Tibial nerve (tissue), 4 donors: ENCODE results near the gene ZEB1.

Experiments used
- CTCF ChIP-seq, 5 experiments: fragments of 200-600 bp in 3 of 5; fragments of 450-650 bp in 2 of 5; sonication (generic) in 3 of 5; IDR thresholded peaks; one replicate each; pipeline ENCODE4 v1.5.1; 2016 to 2019; ENCODE audit warnings: antibody characterized with exemption in 5 of 5, mild to moderate bottlenecking in 3 of 5, moderate library complexity in 2 of 5
- EP300 ChIP-seq, 2 donors: sonication (generic); formaldehyde crosslinking; IDR thresholded peaks; one replicate each; pipeline ENCODE4 v1.6.1; 2017; ENCODE audit warnings: antibody characterized with exemption in 2 of 2, mild to moderate bottlenecking in 1 of 2
- POLR2A ChIP-seq, 2 donors: fragments of 450-650 bp; IDR thresholded peaks; one replicate each; pipeline ENCODE4 v1.6.1; 2017; ENCODE audit warnings: antibody characterized with exemption in 2 of 2, mild to moderate bottlenecking in 2 of 2, moderate library complexity in 2 of 2

- TF ChIP-seq CTCF (IDR thresholded peaks at IDR 0.05) (no peak), POLR2A (IDR thresholded peaks at IDR 0.05) (no peak), EP300 (IDR thresholded peaks at IDR 0.05) (no peak)
These were observed 19.9 kb upstream of the ZEB1 start for GRCh38 chr10:31299119-31299518.
